HEK293T (cell line): Measurements from ENCODE around the gene MAPK7.

Experiments used
- BHLHE40 ChIP-seq: fragments of 450-650 bp; IDR thresholded peaks from 2 replicates; pipeline ENCODE4 v1.6.1; 2016; ENCODE audit warnings: mild to moderate bottlenecking, moderate library complexity, borderline replicate concordance
- FOXA1 ChIP-seq: fragments of 450-650 bp; IDR thresholded peaks from 2 replicates; pipeline ENCODE4 v1.6.1; 2016; ENCODE audit warnings: mild to moderate bottlenecking
- FOXM1 ChIP-seq: fragments of 450-650 bp; IDR thresholded peaks from 2 replicates; pipeline ENCODE4 v1.6.1; 2017; ENCODE audit warnings: mild to moderate bottlenecking, borderline replicate concordance
- L3MBTL2 ChIP-seq: fragments of 450-650 bp; conservative IDR thresholded peaks from 2 replicates; pipeline ENCODE4 v1.6.1; 2016; ENCODE audit warnings: mild to moderate bottlenecking
- NFRKB ChIP-seq: fragments of 450-650 bp; IDR thresholded peaks from 2 replicates; pipeline ENCODE4 v1.6.1; 2016; ENCODE audit warnings: mild to moderate bottlenecking, moderate library complexity
- SP1 ChIP-seq: fragments of 450-650 bp; IDR thresholded peaks from 2 replicates; pipeline ENCODE4 v1.6.1; 2017
- SUZ12 ChIP-seq: fragments of 450-650 bp; IDR thresholded peaks from 2 replicates; pipeline ENCODE4 v1.6.1; 2016; ENCODE audit warnings: mild to moderate bottlenecking

- TF ChIP-seq BHLHE40 (no peak), L3MBTL2 (no peak), SP1 (no peak), FOXM1 (no peak), FOXA1 (no peak), NFRKB (no peak), SUZ12 (no peak)
Measured at GRCh38 chr17:19339341-19339815, 38.9 kb upstream of the MAPK7 start.
